Lower leg skin (tissue), 3 donors: ENCODE results near the gene SSX7.
"Not testable (repeated sequence)": the region's sequence is repeated elsewhere in the genome, so short reads cannot be mapped to it uniquely, and the experiment has no call there.

Experiments
- CTCF ChIP-seq, 3 donors: fragments of 450-650 bp; IDR thresholded peaks; one replicate each; pipeline ENCODE4 v1.5.1; 2016; ENCODE audit warnings: antibody characterized with exemption in 3 of 3, mild to moderate bottlenecking in 3 of 3, moderate library complexity in 2 of 3
- POLR2A ChIP-seq, 2 donors: fragments of 450-650 bp; IDR thresholded peaks; one replicate each; pipeline ENCODE4 v1.6.1; 2016 to 2017; ENCODE audit warnings: antibody characterized with exemption in 2 of 2, mild to moderate bottlenecking in 1 of 2, moderate library complexity in 1 of 2

GRCh38 chrX:52655475-52655874 is 775 bp upstream of the SSX7 start:
- not testable (repeated sequence) for TF ChIP-seq CTCF, POLR2A (IDR thresholded peaks at IDR 0.05)
